OCI-LY7 (cell line): ENCODE measurements around the gene TBX5.

ENCODE experiments used
- EZH2phosphoT487 ChIP-seq: fragments of 200-600 bp; sonication (generic); IDR thresholded peaks from 2 replicates; pipeline ENCODE4 v1.6.1; 2018; ENCODE audit warnings: low read depth, borderline replicate concordance, mild to moderate bottlenecking, mixed run types, antibody characterized with exemption, low read length, moderate library complexity, mixed read lengths
- TF ChIP-seq, protein P1 (sequence below): fragments of 200-600 bp; sonication (generic); conservative IDR thresholded peaks from 2 replicates; pipeline ENCODE4 v1.5.1; 2014; ENCODE audit warnings: mild to moderate bottlenecking, antibody characterized with exemption, low read length, moderate library complexity, mixed read lengths

DNA sequence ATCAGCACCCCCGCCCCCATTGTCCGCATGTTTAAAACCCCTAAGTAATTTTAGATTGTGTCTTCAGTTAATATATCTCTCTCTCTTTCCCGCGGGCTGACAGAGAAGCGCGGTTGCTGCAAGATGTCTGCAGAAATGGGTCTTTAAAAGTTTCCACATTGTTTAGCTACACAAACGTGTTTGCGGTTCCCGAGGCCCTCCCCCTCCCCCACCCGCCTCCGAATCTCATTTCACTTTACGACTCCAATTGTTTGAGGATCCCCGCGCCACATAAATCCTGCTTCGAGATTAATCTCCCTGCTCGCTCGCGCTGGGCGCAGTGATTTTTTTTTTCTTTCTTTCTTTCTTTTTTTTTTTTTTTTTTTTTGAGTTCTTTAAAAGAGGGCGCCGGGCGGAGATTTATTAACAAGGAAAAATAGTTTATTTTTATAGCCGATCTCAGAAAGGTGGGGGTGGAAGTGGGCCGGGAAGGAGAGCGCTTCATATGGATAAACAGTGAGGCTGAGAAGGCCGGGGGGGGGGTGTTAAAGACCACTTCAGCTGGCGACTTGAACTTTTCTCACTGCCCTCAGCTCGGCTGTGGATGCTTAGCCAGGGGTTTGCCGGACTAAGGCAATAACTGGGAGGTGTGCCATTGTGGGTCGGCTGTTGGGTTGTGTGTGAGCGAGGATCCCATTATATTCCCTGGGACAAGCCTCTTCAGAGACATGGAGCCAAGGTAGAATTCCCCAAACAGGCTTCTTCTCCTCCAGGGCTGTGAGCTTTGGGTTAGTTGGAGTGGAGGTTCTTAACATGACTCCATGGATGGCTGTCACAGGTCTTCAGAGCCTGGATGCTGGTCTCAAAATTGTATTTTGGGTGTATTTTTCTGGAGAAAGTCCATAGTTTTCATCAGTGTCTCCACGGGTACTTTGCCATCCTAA lies 39.7 kb upstream of the TBX5 start:
- TF ChIP-seq, protein P1, sequence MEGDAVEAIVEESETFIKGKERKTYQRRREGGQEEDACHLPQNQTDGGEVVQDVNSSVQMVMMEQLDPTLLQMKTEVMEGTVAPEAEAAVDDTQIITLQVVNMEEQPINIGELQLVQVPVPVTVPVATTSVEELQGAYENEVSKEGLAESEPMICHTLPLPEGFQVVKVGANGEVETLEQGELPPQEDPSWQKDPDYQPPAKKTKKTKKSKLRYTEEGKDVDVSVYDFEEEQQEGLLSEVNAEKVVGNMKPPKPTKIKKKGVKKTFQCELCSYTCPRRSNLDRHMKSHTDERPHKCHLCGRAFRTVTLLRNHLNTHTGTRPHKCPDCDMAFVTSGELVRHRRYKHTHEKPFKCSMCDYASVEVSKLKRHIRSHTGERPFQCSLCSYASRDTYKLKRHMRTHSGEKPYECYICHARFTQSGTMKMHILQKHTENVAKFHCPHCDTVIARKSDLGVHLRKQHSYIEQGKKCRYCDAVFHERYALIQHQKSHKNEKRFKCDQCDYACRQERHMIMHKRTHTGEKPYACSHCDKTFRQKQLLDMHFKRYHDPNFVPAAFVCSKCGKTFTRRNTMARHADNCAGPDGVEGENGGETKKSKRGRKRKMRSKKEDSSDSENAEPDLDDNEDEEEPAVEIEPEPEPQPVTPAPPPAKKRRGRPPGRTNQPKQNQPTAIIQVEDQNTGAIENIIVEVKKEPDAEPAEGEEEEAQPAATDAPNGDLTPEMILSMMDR, result no peak
- TF ChIP-seq EZH2phosphoT487, result no peak
